Activated gamma-delta T cell treated with anti-CD3 and anti-CD28 coated beads, Interleukin-2, amount 50 U/mL, for 16 hours (primary cell): ENCODE results near the gene FGF19.

ENCODE experiments used
- DNase-seq: peaks from one replicate; pipeline ENCODE4 v3.0.0-alpha.2; 2020; ENCODE audit warnings: low read depth

The FGF19 gene

DNA sequence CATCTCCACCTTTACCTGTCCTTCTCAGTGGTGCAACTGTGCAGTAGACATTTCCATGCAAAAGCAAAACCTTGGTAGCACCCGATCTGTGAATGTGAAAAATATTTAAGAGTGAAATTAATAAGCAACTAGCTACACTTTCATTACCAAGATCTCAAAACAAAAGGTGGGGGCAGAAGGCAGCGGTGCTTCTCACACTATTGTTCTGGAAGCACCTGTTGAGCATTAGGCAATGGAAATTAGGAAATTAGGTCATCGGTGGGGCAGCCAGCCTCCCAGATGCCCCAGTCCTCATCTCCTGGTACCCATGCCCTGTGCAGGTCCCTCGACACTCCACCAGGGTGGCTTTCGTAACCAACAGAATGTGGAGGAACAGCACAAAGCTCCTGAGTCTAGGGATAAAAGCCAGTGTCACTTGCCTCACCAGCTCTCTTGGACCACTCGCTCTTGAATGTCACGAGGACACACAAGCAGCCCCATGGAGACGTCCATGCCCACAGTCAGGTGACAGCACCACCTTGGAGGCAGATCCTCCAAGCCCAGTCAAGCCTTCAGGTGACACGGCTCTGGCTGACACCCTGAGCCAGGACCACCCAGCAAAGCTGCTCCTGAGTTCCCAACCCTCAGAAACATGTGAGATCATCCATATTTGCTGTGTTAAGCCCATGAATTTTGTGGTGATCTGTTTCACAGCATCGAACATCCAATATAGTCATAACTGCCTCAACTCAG lies 31.9 kb downstream of the FGF19 start:
- no peak for DNase-seq

DNA sequence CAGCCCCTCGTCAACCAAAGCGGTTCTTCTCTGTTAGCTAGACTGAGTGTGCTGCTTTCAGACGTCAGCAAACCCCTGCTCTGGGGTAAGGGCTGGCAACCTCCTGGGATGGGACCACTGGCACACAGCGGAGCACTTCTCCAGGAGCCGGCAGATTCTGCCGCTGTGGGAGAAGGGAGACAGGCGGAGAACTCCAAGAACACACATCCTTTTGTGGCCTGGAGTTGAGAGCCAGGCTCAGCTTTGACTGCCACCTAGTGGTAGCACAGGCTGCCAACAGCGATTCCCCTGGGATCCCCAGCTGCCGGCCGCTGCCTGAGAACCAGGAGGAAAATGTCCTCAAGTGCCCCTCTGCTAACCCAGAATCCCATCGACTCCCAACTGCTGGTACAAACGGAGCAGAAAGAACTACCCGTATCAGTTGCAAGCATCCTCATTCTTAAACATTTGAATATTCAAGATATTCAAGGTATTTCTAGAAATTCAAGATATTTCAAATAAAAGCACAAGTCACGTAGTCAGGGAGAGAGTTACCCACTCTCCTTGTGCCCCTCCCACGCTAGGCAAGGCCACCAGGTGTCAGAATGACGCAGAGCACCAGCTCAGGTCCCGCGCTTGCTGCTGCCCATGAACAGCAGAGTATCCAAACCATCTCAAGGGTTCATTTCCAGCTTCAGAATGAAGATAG lies 33.5 kb downstream of the FGF19 start:
- DNase-seq, result peak; percentile 36

DNA sequence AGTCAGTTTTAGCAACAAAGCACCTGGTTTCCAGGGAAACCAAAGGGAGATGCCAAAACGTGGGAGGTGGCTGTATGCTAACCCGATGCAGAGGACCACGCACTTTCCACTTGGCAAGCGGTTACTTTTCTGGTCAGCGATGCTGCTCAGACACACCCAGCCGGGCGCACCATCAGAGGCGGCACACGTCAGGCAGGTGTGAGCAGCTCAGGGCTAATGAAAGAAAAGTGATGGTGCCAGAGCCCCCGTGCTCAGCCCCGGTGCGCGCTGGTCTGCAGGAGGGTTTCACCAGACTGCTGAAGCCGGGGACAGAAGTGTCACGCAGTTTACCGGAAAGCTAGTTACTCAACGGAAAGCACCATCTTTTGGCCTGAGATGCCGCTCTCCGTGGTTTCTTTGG lies 34.3 kb downstream of the FGF19 start:
- no peak for DNase-seq

- no peak for DNase-seq
Measured at GRCh38 chr11:69667619-69668604, 35.9 kb downstream of the FGF19 start.

GRCh38 chr11:69666752-69667536 lies 36.9 kb downstream of the FGF19 start:
- DNase-seq, result no peak

- no peak for DNase-seq
Measured at GRCh38 chr11:69666261-69666660, 37.6 kb downstream of the FGF19 start.

GRCh38 chr11:69665669-69666068 lies 38.2 kb downstream of the FGF19 start:
- no peak for DNase-seq

GRCh38 chr11:69664901-69665300 lies 38.9 kb downstream of the FGF19 start:
- DNase-seq, result no peak

- no peak for DNase-seq
Measured at GRCh38 chr11:69664103-69664775, 39.6 kb downstream of the FGF19 start.

DNA sequence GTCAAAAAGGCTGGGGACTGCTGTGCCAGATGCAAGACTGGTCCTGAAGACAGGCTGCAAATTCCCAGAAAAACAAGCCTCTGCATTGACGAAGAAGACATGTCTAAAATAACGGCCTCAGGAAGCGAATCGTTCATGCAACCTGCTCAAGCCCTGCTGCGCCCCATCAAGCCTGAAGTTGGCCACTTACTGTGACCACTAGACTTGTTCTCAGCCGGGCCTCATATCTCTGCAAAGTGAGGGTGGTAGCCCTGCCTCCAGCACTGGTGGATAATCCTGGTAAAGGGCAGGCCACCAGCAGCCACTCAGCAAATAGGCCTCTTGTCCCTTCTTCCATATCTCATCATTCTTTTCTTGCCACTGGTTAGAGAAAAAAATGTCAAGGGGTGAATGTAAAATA lies 40.5 kb downstream of the FGF19 start:
- DNase-seq, result no peak

- no peak for DNase-seq
Measured at GRCh38 chr11:69662806-69663205, 41.0 kb downstream of the FGF19 start.

DNA sequence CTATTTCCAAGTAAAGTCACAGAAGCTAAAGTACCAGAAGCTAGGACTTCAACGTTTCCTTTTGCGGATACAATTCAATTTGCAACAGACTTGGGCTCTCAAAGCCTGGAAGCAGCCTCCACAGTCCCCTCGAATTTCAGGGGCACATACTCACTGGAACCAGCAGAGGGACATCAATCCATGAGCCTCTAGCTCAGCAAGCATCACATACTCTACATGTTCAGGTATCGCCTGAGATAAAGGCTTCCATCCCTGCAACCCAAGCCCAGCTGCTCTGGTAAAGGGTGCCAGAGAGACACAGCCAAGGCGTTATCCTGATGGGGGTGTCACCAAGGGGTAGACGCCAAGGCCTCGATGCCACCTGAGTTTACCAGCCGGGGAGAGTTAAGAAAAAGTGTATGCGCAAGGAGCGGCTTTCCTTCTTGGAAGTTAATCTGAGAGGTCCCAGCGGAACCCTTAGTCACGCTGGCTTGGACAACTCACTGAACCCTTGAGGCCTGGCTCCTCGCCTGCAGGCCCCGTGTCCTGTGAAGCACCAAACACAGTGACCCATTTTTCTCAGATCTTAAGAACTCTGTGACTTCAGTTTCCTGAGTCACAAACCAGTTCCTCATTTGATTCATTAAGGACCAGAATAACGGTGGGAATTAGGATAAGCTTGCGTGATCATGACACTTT lies 41.7 kb downstream of the FGF19 start:
- no peak for DNase-seq

DNA sequence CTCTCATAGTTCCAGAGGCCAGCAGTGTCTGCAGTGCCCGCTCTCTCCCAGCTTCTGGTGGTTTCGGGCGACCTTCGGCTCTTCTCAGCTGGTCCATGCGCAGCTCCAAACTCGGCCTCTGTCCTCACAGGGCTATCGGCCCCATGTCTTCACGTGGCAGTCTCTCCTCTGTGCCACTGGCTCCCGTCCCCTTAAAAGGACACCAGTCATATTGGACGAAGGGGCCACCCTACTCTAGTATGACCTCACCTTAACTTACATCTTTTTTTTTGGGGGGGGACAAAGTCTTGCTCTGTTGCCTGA lies 42.5 kb downstream of the FGF19 start:
- no peak for DNase-seq

GRCh38 chr11:69660001-69660500 lies 43.8 kb downstream of the FGF19 start:
- no peak for DNase-seq

DNA sequence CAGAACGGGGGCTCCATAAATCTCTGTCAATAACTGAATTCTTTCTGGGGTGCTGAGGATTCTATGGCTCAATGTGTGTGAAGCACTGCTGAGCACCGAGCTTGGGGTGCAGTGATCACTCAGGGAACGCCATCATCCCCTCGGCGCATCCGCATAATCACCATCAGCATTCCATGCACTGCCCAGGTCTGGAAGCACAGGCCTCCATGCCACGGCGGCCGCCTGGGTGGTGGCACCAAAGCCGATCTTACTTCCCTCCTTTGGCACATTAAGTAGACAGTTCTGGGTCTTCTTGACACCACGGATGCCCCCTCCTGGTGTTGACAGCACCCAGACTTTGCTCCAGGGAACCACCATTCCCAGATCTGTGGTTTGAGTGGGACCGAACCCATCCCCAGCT lies 44.2 kb downstream of the FGF19 start:
- no peak for DNase-seq

DNA sequence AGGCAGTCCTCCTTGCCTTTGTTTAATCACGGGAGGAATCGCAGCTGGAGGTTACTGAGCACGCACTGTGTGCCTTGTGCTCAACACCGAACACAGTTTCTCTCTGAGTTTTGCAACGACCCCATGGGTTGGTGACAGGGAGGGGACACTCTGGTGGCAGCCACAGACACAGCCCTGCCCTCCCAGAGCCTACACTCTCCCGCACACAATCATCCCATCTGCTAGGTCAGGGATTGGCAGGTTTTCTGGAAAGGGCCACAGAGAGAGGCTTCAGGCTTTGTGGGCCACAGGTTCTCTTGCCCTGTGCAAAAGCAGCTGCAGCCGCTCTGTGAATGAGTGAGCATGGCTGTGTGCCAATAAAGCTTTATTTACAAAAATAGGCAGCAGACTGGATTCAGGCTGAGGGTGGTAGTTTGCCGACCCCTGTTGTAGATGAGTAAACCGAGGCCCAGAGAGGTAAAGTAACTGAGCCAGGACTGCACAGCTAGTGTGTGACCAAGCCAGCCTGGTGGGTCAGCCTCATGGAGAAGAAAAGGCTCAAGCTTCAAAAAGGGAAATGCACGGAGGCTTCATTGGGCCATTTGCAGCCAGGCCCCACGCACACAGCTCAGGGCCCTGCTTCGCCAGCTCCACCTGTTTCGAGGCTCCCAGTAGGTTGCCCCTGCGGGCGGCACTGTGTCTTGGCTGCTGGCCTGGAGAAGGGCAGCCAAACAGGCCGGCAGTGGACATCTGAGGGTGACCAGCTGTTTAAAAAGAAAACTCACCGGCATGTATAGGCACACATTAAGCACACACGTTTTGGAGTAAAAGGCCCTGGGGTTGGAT lies 45.0 kb downstream of the FGF19 start:
- DNase-seq, result no peak

DNA sequence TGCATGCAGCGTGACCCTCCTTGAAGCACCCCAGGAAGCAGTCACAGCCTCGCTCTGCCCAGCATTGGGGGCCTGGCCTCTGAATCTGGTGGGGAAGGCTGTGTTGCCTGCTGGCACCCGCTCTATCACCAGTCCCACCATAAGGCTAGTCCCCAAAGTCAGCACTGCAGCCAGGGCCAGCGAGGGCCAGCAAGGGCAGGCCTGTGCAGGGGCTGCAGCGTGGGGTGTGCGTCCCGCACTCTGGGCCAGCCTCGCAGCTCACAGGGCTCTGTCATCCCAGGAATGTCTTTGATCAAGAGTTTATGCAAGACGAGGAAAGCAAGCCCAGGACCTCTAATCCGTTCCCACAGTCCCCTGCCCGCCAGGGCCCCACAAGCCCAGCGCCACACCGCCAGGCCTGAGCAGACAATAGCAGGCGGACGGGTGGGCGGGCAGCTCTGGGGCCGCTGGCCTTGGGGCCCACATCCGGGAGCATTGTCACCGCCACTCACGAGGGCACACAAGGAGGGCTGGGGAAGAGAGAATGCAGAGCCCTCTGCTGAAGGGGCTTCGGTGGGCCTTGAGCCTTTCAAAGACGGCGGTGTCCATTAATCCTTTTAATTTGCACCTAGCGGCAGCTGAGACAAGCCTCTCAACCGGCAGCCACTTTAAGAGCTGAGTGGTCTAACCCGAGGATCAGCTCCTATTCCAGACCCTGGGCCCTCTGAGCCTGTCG lies 45.8 kb downstream of the FGF19 start:
- DNase-seq, result no peak

- DNase-seq, result no peak
Measured at GRCh38 chr11:69657456-69657910, 46.3 kb downstream of the FGF19 start.
